ENCODE measurements around the gene KLHL29. TPM values are rescaled to one million over a fixed set of nuclear protein-coding genes. Genes with fewer than 3 reads are reported as not detected.

Gene KLHL29
- total RNA-seq, 5 donors from 2014 or later (not counting 1 experiment from before 2014, with no cell fraction given): 1.8 to 6.6 (median 2.5) TPM

- Histone ChIP-seq H3K36me3 (ENCODE audit: control insufficient read depth in 2 of 2, extremely low read depth in 1 of 2, insufficient read depth in 1 of 2, low read length in 1 of 2) (no peaks in the 10 kb centered on the region), H3K27ac (ENCODE audit: low read length) (no peak overlapping the region), H3K9me3 (no peaks in the 10 kb centered on the region), H3K4me1 (ENCODE audit: control insufficient read depth in 1 of 2, extremely low read depth in 1 of 2, insufficient read depth in 2 of 2, low read length in 2 of 2) (no peaks in the 10 kb centered on the region), H3K4me3 (ENCODE audit: control insufficient read depth in 1 of 2, extremely low read depth in 1 of 2, low read length in 1 of 2) (no peak overlapping the region), H3K27me3 (replicated peaks in 1 of 2; ENCODE audit: control insufficient read depth in 2 of 2, extremely low read depth in 1 of 2, insufficient read depth in 2 of 2, low read length in 1 of 2) (peaks cover 0 to 26% of the 10 kb centered on the region in 2 experiments)
- ChIA-PET POLR2A (no interaction called here), CTCF (no interaction called here)
- H3K27ac Mint-ChIP-seq: no peak overlapping the region
- H3K4me1 Mint-ChIP-seq: no peaks in the 10 kb centered on the region
- DNase-seq: no peak
- H3K36me3 Mint-ChIP-seq: no peaks in the 10 kb centered on the region
- H3K27me3 Mint-ChIP-seq: peaks cover 0 to 5% of the 10 kb centered on the region in 2 donors
- H3K9me3 Mint-ChIP-seq: no peaks in the 10 kb centered on the region
- WGBS (ENCODE audit: insufficient coverage): 81% methylated on average over 8 of the region's 18 CpGs
- no peak for ATAC-seq (replicated peaks in 1 of 4)
- no peak overlapping the region for H3K4me3 Mint-ChIP-seq
Observed at GRCh38 chr2:23588508-23589201, 203.7 kb downstream of the KLHL29 start.

GRCh38 chr2:23589220-23589647 lies 204.3 kb downstream of the KLHL29 start:
- H3K36me3 Mint-ChIP-seq: no peaks in the 10 kb centered on the region
- Histone ChIP-seq H3K4me3 (ENCODE audit: control insufficient read depth in 1 of 2, extremely low read depth in 1 of 2, low read length in 1 of 2) (no peak overlapping the region), H3K27me3 (replicated peaks in 1 of 2; ENCODE audit: control insufficient read depth in 2 of 2, extremely low read depth in 1 of 2, insufficient read depth in 2 of 2, low read length in 1 of 2) (peaks cover 0 to 26% of the 10 kb centered on the region in 2 experiments), H3K27ac (ENCODE audit: low read length) (no peak overlapping the region), H3K36me3 (ENCODE audit: control insufficient read depth in 2 of 2, extremely low read depth in 1 of 2, insufficient read depth in 1 of 2, low read length in 1 of 2) (no peaks in the 10 kb centered on the region), H3K4me1 (ENCODE audit: control insufficient read depth in 1 of 2, extremely low read depth in 1 of 2, insufficient read depth in 2 of 2, low read length in 2 of 2) (no peaks in the 10 kb centered on the region), H3K9me3 (no peaks in the 10 kb centered on the region)
- WGBS (ENCODE audit: insufficient coverage): 94% methylated on average over 3 of the region's 9 CpGs
- no peaks in the 10 kb centered on the region for H3K9me3 Mint-ChIP-seq
- H3K4me1 Mint-ChIP-seq: no peaks in the 10 kb centered on the region
- H3K27ac Mint-ChIP-seq: no peak overlapping the region
- no peak for ATAC-seq (replicated peaks in 1 of 4)
- ChIA-PET POLR2A (no interaction called here), CTCF (no interaction called here)
- DNase-seq: no peak
- peaks cover 0 to 5% of the 10 kb centered on the region in 2 donors for H3K27me3 Mint-ChIP-seq
- no peak overlapping the region for H3K4me3 Mint-ChIP-seq

GRCh38 chr2:23589739-23590138 lies 204.8 kb downstream of the KLHL29 start:
- no peak overlapping the region for H3K27ac ChIP-seq (ENCODE audit: low read length)
- CTCF ChIA-PET: no interaction called here
- POLR2A ChIA-PET: no interaction called here
- Mint-ChIP-seq H3K4me1 (no peaks in the 10 kb centered on the region), H3K9me3 (no peaks in the 10 kb centered on the region), H3K4me3 (no peak overlapping the region), H3K27me3 (peaks cover 0 to 5% of the 10 kb centered on the region in 2 donors), H3K36me3 (no peaks in the 10 kb centered on the region), H3K27ac (no peak overlapping the region)
- no peak overlapping the region for H3K4me3 ChIP-seq (ENCODE audit: control insufficient read depth in 1 of 2, extremely low read depth in 1 of 2, low read length in 1 of 2)
- ATAC-seq (replicated peaks in 1 of 4) (no peak), DNase-seq (no peak)
- 82% methylated on average over 1 of the region's 2 CpGs for WGBS (ENCODE audit: insufficient coverage)
- H3K27me3 ChIP-seq (replicated peaks in 1 of 2; ENCODE audit: control insufficient read depth in 2 of 2, extremely low read depth in 1 of 2, insufficient read depth in 2 of 2, low read length in 1 of 2): peaks cover 0 to 26% of the 10 kb centered on the region in 2 experiments
- H3K9me3 ChIP-seq: no peaks in the 10 kb centered on the region
- no peaks in the 10 kb centered on the region for H3K4me1 ChIP-seq (ENCODE audit: control insufficient read depth in 1 of 2, extremely low read depth in 1 of 2, insufficient read depth in 2 of 2, low read length in 2 of 2)
- H3K36me3 ChIP-seq (ENCODE audit: control insufficient read depth in 2 of 2, extremely low read depth in 1 of 2, insufficient read depth in 1 of 2, low read length in 1 of 2): no peaks in the 10 kb centered on the region

GRCh38 chr2:23590241-23590869 lies 205.4 kb downstream of the KLHL29 start:
- Mint-ChIP-seq H3K4me3 (no peak overlapping the region), H3K36me3 (no peaks in the 10 kb centered on the region), H3K4me1 (no peaks in the 10 kb centered on the region), H3K9me3 (no peaks in the 10 kb centered on the region), H3K27me3 (peaks cover 0 to under 1% of the 10 kb centered on the region in 2 donors), H3K27ac (no peak overlapping the region)
- no peak for ATAC-seq (replicated peaks in 1 of 4)
- no peak for DNase-seq
- no peak overlapping the region for H3K4me3 ChIP-seq (ENCODE audit: control insufficient read depth in 1 of 2, extremely low read depth in 1 of 2, low read length in 1 of 2)
- H3K9me3 ChIP-seq: no peaks in the 10 kb centered on the region
- ChIA-PET POLR2A (no interaction called here), CTCF (no interaction called here)
- 92% methylated on average over 2 of the region's 14 CpGs for WGBS (ENCODE audit: insufficient coverage)
- no peaks in the 10 kb centered on the region for H3K36me3 ChIP-seq (ENCODE audit: control insufficient read depth in 2 of 2, extremely low read depth in 1 of 2, insufficient read depth in 1 of 2, low read length in 1 of 2)
- peaks cover 2 to 26% of the 10 kb centered on the region in 2 experiments for H3K27me3 ChIP-seq (replicated peaks in 1 of 2; ENCODE audit: control insufficient read depth in 2 of 2, extremely low read depth in 1 of 2, insufficient read depth in 2 of 2, low read length in 1 of 2)
- H3K4me1 ChIP-seq (ENCODE audit: control insufficient read depth in 1 of 2, extremely low read depth in 1 of 2, insufficient read depth in 2 of 2, low read length in 2 of 2): no peaks in the 10 kb centered on the region
- no peak overlapping the region for H3K27ac ChIP-seq (ENCODE audit: low read length)

GRCh38 chr2:23591111-23591510 lies 206.1 kb downstream of the KLHL29 start:
- Mint-ChIP-seq H3K36me3 (no peaks in the 10 kb centered on the region), H3K4me1 (no peaks in the 10 kb centered on the region), H3K4me3 (no peak overlapping the region), H3K27ac (no peak overlapping the region), H3K27me3 (no peaks in the 10 kb centered on the region), H3K9me3 (no peaks in the 10 kb centered on the region)
- Histone ChIP-seq H3K4me3 (ENCODE audit: control insufficient read depth in 1 of 2, extremely low read depth in 1 of 2, low read length in 1 of 2) (no peak overlapping the region), H3K36me3 (ENCODE audit: control insufficient read depth in 2 of 2, extremely low read depth in 1 of 2, insufficient read depth in 1 of 2, low read length in 1 of 2) (no peaks in the 10 kb centered on the region), H3K4me1 (ENCODE audit: control insufficient read depth in 1 of 2, extremely low read depth in 1 of 2, insufficient read depth in 2 of 2, low read length in 2 of 2) (no peaks in the 10 kb centered on the region), H3K27me3 (replicated peaks in 1 of 2; ENCODE audit: control insufficient read depth in 2 of 2, extremely low read depth in 1 of 2, insufficient read depth in 2 of 2, low read length in 1 of 2) (peaks cover 2 to 29% of the 10 kb centered on the region in 2 experiments), H3K27ac (ENCODE audit: low read length) (no peak overlapping the region), H3K9me3 (no peaks in the 10 kb centered on the region)
- ChIA-PET CTCF (no interaction called here), POLR2A (no interaction called here)
- WGBS (ENCODE audit: insufficient coverage): 58% methylated on average over 7 of the region's 7 CpGs
- no peak for DNase-seq
- ATAC-seq (replicated peaks in 1 of 4): no peak

- no peak overlapping the region for H3K27ac ChIP-seq (ENCODE audit: low read length)
- 82% methylated on average over 8 of the region's 9 CpGs for WGBS (ENCODE audit: insufficient coverage)
- ChIA-PET POLR2A (no interaction called here), CTCF (no interaction called here)
- Mint-ChIP-seq H3K27me3 (no peaks in the 10 kb centered on the region), H3K27ac (no peak overlapping the region), H3K4me3 (no peak overlapping the region), H3K4me1 (no peaks in the 10 kb centered on the region), H3K36me3 (no peaks in the 10 kb centered on the region), H3K9me3 (no peaks in the 10 kb centered on the region)
- peaks cover 2 to 29% of the 10 kb centered on the region in 2 experiments for H3K27me3 ChIP-seq (replicated peaks in 1 of 2; ENCODE audit: control insufficient read depth in 2 of 2, extremely low read depth in 1 of 2, insufficient read depth in 2 of 2, low read length in 1 of 2)
- no peaks in the 10 kb centered on the region for H3K36me3 ChIP-seq (ENCODE audit: control insufficient read depth in 2 of 2, extremely low read depth in 1 of 2, insufficient read depth in 1 of 2, low read length in 1 of 2)
- ATAC-seq (replicated peaks in 1 of 4): no peak
- H3K4me1 ChIP-seq (ENCODE audit: control insufficient read depth in 1 of 2, extremely low read depth in 1 of 2, insufficient read depth in 2 of 2, low read length in 2 of 2): no peaks in the 10 kb centered on the region
- H3K4me3 ChIP-seq (ENCODE audit: control insufficient read depth in 1 of 2, extremely low read depth in 1 of 2, low read length in 1 of 2): no peak overlapping the region
- no peaks in the 10 kb centered on the region for H3K9me3 ChIP-seq
- DNase-seq: no peak
Observed at GRCh38 chr2:23592061-23592685, 207.2 kb downstream of the KLHL29 start.
